GM10847 (cell line): Measurements from ENCODE around the gene METTL13.

ENCODE experiments used
- POLR2A ChIP-seq: IDR thresholded peaks from 2 replicates; pipeline ENCODE4 v1.6.1; 2011; ENCODE audit not compliant: insufficient read length; ENCODE audit errors: extremely low read depth

The METTL13 gene

GRCh38 chr1:171781176-171781875, at the start of gene METTL13:
METTL13 (plus strand) TSS chr1:171781660; CDS start chr1:171781968, 308 bp downstream.
- TF ChIP-seq POLR2A = peak; percentile 59

DNA sequence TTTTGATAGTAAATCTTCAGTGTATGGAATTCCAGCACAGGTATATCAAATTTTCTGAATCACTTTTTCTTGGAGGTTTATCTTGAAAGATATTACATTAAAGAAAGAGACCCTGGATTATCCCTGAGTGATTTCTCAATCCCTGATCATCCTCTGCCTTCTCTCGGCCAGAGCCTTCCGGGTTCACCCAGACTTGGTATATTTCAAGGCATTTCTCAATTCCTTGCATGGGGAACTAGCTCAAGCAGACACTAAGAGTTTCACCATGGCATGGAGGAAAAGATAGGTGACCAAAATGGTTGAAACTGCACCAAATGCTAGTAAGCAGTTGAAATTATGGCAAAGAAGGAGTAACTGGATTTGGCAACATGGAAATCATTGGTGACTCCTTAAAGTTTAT, 45.3 kb upstream of the METTL13 start:
- TF ChIP-seq POLR2A = no peak

- no peak for TF ChIP-seq POLR2A
Measured at GRCh38 chr1:171738911-171739310, 42.5 kb upstream of the METTL13 start.

GRCh38 chr1:171739656-171740055, 41.8 kb upstream of the METTL13 start:
- TF ChIP-seq POLR2A = no peak

DNA sequence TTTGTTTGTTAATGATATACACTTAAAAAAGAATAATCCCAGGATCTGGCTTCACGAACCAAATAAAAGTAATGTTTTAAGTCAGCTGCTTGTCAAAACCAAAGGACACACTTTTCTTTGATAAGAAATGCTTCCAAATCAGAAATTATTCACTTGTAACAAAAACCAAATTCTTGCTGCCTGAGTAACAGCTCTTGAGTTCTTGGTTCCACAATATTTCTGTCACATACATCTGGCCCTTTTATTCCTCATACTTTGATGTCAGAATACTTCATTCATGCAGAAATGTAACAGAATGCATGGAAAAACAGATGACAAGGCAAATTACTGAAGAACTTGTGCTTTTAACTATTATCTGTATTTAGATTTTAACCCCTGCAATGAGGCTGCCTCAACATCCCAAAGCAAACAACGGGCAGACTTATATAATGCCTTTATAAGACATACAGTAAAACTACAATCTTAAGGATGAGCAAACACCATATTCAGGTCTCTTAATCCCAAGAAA, 41.0 kb upstream of the METTL13 start:
- no peak for TF ChIP-seq POLR2A

DNA sequence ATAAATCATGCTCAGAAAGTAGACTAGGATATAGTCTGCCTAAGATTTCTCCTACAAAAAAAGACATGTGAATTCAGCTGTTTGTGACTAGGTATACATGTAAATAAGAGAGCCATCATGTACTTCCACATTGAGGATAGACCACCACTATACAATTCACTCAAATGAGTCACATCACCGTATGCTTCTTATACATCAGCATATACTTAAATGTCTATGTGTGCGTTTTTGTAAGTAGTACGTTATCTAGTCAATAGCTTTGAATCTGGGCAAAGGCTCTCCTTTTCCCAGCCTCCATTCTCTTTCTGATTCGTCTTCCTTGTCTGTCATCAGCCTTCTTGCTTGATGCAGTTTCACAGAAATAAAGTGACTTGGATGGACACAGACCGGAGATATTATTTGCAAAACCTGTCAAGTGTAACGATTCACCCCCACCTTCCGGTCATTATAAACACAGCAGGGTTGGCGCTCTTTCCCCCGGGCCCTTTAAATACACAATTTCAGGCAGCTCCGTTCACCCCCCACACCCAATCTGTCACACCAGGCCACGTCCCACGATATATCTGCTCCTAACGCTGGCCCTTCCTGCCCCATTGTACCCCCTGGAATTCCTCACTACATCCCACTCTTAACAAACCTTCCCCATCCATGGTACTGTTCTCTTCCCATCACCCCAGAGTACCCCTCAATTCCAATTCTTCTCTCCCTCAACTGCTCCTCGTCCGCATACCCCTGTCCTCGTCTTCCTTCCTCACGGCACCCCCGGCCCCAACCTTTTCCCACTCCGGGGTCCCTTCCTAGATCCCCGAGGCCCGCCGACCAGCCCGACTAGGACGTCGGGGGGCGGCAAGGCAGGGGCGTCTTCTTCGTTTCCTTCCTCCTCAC, 40.2 kb upstream of the METTL13 start:
- TF ChIP-seq POLR2A = no peak

GRCh38 chr1:171741872-171742576, 39.4 kb upstream of the METTL13 start, which contains the start of gene VAMP4:
VAMP4 (minus strand) TSS chr1:171742065; CDS start chr1:171738414, 3,651 bp downstream.
- TF ChIP-seq POLR2A = peak; percentile 61

GRCh38 chr1:171742577-171742922, 38.9 kb upstream of the METTL13 start:
- TF ChIP-seq POLR2A = no peak

GRCh38 chr1:171743081-171743870, 38.2 kb upstream of the METTL13 start:
- no peak for TF ChIP-seq POLR2A

- TF ChIP-seq POLR2A = no peak
Measured at GRCh38 chr1:171744986-171745385, 36.5 kb upstream of the METTL13 start.

DNA sequence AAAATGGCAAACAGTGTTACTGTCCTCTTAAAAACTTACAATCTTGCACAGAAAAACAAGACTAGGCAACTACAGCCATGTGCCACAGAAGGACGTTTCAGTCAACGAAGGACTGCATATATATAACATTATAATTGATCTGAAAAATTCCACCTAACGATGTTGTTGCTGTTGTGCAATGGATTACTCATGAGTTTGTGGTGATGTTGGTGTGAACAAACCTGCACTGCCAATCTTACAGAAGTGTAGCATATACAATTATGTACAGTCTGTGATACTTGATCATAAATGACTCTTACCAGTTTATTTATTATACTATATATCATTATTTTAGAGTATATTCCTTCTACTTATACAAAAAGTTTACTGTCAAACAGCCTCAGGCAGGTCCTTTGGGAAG, 32.8 kb upstream of the METTL13 start:
- no peak for TF ChIP-seq POLR2A

GRCh38 chr1:171751221-171751620, 30.2 kb upstream of the METTL13 start:
- no peak for TF ChIP-seq POLR2A

DNA sequence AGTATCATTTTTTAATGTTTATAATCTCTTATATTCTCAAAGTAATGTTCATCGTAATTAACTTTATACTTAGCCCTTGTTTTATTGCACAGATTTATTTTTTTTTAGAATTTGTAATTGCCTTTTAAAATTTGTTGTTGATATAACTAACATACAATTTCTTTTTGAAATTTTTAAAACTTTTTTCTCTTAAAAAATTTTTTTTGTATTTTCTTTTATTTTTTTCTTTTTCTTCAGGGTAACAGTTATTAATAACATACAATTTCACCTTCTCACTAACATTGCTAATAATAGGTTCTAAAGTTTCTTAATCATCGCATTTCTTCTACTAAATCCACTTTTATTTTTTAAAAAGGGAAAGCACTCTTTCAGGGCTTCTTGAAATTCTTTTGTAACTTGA, 28.3 kb upstream of the METTL13 start:
- no peak for TF ChIP-seq POLR2A

DNA sequence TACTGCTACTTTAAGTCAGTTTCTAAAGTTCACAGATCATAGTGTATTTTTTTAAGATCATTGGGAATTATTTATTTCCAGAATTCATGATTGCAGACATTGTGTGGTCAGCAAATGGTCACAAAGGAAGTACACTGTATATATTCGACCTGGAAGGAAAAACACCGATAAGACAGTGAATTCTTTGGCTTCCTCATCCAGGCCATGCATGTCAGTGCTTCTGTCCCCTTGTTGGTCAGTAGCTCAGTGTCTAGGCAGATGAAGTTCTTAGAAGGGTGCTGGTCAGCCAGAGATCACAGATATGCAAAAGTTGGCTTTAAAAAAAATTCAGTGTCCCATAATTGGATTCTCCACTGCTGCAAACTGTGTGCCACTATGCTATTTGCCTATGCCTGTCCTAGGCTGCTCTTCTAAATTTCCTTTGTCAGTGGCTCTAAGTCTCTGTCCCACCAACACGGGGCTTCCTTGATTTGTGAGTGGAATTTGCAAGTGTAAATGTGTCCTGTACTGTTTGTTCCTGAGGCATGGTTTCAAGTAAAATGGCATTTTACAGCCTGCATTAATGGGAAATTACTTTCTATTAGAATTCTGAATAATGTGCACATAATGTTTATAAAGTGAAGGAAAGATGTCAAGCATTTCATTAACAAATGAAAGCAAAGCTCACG, 27.6 kb upstream of the METTL13 start:
- TF ChIP-seq POLR2A = no peak
